ENCODE data around the gene JAG2.

The JAG2 gene

DNA sequence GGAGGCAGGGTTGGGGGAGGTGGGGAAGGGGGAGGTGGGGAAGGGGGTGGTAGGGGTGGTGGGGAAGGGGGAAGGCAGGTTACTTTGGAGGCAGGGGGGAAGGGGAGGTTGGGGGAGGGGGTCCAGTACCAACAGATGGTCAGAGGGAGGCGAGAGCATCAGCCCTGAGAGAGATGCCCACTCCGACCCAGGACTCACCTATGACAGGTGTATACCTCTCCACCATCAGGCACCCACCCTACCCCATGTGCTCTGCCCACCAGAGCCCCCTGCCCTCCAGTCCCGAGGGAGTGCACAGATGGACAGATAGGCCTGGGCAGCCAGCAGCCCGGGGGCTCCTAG is 18.6 kb downstream of the JAG2 start:
- DNase-seq = no peak

DNA sequence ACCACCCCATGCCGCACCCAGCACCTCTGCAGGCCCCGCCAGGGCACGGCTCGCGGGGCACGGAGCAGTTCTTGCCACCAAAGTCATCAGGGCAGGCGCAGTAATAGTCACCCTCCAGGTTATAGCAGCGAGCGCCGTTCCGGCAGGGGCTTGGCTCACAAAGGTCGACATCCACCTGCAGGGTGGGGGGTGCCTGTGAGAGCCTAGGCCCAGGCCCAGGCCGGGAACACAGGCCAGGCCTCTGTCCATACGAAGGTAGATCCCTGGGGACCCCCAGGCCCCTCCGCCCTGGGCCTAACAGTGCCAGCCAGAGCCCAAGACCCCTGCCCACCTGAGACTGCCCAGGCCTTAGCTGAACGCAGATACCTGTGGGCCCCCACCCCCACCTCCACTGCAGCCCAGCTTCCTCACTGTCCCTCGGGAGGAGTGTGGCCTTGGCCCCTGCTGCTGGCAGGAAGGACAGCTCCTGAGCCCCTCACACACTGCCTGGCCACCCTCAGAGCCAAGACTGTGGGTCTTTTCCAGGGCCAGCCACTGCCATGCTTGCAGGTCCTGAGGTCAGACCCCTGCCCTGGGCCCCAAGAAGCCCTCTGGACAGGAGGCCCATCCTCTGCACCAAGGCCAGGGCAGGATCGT is 19.3 kb downstream of the JAG2 start:
- DNase-seq = no peak

DNA sequence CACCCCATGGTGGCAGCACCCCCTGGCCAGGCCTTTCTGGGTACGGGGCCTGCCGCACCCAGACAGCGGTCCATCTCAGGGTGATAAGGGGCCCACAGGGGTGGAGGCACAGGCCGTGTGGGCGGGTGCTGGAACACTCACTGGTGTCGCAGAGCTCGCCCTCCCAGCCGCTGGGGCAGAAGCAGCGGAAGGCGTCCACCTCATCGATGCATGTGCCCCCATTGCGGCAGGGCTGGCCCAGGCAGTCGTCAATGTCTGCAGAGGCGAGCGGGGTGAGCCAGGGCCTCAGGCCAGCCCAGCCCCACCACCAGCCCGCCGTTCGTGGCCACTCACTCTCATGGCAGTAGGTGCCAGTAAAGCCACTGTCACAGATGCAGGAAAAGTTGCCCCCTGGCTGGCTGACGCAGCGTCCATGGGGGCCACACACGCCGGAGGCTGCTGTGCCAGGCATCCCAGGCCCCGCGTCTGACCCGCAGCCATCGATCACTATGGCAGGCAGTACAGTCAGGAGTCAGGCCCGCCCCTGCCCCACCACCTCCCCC is 19.9 kb downstream of the JAG2 start:
- no peak for DNase-seq

DNA sequence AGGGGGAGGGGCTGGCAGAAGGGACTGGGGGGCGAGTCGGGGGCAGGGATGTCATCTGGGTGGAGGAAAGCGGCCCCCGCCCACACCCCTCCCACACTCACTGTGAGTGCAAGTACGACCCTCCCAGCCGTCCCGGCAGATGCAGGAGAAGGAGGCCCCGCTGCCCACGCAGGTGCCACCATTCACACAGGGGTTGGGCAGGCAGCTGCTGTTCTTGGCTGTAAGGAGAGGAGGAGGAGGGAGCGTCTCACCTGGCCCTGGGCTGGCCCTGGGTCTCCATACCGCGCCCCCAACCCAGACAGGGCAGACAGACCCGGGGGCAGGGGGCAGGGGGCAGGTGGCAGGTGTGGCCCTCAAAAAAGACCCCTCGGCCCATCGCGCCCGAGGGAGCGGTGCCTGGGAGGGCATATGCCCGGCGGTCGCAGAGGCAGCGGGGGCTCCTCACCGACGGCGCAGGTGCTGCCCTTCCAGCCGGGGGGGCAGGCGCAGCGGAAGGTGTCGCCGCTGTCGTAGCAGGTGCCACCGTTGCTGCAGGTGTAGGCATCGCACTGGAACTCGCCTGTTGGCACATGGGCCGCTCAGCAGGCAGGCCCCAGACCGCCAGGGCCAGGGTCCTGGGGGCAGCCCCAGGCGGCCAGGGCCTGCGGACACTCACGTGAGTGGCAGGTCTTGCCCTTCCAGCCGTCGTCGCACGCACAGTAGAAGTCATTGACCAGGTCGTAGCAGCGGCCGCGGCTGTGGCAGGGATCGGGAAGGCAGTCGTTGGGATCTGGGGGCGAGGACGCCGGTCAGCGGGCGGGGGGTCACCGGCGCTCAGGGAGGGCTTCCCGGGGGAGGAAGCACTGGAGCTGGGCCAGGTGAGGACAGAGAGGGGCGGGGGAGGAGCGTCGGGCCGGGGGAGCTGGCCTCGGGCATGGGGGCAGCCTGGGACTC is 20.6 kb downstream of the JAG2 start:
- no peak for DNase-seq

GRCh38 chr14:105146976-105147635 is 21.5 kb downstream of the JAG2 start:
- DNase-seq = no peak

DNA sequence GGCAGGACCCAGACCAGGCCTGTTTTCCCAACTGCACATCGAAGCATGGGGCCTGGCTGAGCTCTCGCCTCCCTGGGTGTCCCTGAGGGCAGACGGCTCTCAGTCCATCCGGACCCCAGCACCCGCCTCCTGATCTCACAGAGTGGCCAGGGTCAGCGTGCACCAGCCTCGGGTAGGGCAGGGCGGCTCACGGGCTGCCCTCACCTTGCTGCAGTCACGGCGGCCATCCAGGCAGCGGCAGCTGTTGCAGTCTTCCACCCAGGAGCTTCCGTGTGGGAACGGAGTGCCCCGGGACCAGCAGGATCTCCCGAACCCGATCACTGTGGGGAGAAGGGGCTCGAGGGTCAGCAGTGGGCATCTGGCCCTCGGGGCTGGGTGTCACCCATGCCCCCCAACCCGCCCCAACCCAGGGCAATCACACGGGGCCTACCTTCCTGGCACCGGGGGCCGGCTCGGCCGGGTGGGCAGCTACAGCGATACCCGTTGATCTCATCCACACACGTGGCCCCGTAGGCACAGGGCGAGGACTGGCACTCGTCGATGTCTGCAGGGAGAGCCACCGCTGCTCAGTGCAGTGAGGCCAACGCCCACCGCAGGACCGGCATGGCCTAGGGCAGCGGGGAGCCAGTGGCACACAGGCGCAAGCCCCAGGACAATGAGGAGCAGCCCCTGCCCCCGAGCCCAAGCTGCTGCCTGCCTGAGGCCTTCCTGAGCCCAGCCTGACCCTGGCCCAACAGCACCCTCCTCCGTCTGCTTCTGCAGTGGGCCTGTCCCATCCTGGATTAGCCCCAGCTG is 22.2 kb downstream of the JAG2 start:
- no peak for DNase-seq

GRCh38 chr14:105145381-105146180 is 23.0 kb downstream of the JAG2 start:
- DNase-seq = no peak

- no peak for DNase-seq
These were observed 23.8 kb downstream of the JAG2 start for GRCh38 chr14:105144666-105145380.

GRCh38 chr14:105144026-105144665 is 24.4 kb downstream of the JAG2 start:
- no peak for DNase-seq

- DNase-seq = no peak
These were observed 25.0 kb downstream of the JAG2 start for GRCh38 chr14:105143451-105144025.

GRCh38 chr14:105142651-105143450 is 25.7 kb downstream of the JAG2 start:
- no peak for DNase-seq

- DNase-seq = no peak
These were observed 26.9 kb downstream of the JAG2 start for GRCh38 chr14:105141486-105142281.

DNA sequence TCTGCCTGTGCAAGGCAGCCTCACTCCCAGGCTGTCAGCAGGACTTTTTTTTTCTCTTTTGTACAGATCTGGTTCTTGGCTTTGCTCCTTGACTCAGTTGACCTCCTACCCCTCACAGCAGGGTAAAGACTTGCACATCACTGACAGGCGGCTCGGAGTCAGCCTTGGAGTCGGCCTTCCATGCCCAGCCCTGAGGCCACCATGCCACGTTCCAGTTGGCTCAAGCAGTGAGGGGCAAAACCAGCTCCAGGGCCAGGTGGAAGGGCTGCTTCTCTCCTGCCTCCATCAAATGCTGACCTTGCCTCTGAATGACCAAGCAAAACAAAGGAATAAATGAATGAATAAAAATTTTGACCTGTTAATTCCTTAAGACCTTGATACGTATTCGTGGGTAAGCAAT is 27.6 kb downstream of the JAG2 start:
- DNase-seq = no peak

- DNase-seq = no peak
These were observed 28.0 kb downstream of the JAG2 start for GRCh38 chr14:105140581-105140980.

GRCh38 chr14:105139831-105140239 is 28.7 kb downstream of the JAG2 start:
- no peak for DNase-seq

- no peak for DNase-seq
These were observed 29.3 kb downstream of the JAG2 start for GRCh38 chr14:105139212-105139825.

GRCh38 chr14:105138551-105139111 is 29.9 kb downstream of the JAG2 start:
- DNase-seq = no peak
